ENCODE data around the gene ZNF428. TPM values are rescaled to one million over a fixed set of nuclear protein-coding genes. Genes with fewer than 3 reads are reported as not detected.

Gene ZNF428
- total and polyA plus RNA-seq, 2 of the 8 experiments (the other 6 are each of a cell fraction or from before 2014, with no cell fraction given): 7.8 to 16.7 TPM

- ChIA-PET CTCF (ENCODE audit: partially characterized antibody) (interaction anchor here (0.6 to 3.5 kb wide), 3 partner anchors 11 to 41 kb away, joined by 3 to 22 read pairs (median 3); partner anchors contain the start of gene IRGQ), POLR2A (ENCODE audit: partially characterized antibody) (interaction anchor here (0.8 to 2.0 kb wide), 6 partner anchors 14 to 103 kb away, joined by 3 to 7 read pairs (median 3); partner anchors contain the start of gene ZNF575)
- H3K27me3 ChIP-seq (replicated peaks in 1 of 4; ENCODE audit: control insufficient read depth in 3 of 4, extremely low read depth in 1 of 4, insufficient read depth in 3 of 4, low read length in 3 of 4): peaks cover 11 to 40% (median 27%) of the 10 kb centered on the region in 4 experiments
- no peak overlapping the region for H2BK20ac ChIP-seq (ENCODE audit: low read length)
- peaks cover 2% of the 10 kb centered on the region; the same call in 1 of the 2 replicates for H3K79me1 ChIP-seq (ENCODE audit: low read depth, low read length)
- no peaks in the 10 kb centered on the region for H3K9me3 ChIP-seq (ENCODE audit: insufficient read depth in 2 of 2, low read depth in 1 of 2, low read length in 1 of 2)
- 22% methylated on average over 9 of the region's 14 CpGs; no CpG with 5 or more reads in 1 of the 2 experiments for WGBS, 2 experiments (ENCODE audit: extremely low coverage in 1 of 2, insufficient coverage in 1 of 2, insufficient read length in 1 of 2, insufficient replicate concordance in 2 of 2, low coverage in 1 of 2, low lambda C conversion rate in 2 of 2, missing lambda C conversion rate in 1 of 2)
- no peaks in the 10 kb centered on the region for H3K36me3 ChIP-seq (ENCODE audit: control insufficient read depth in 2 of 4, insufficient read depth in 4 of 4, low read length in 3 of 4)
- no peak overlapping the region for H2BK12ac ChIP-seq (ENCODE audit: low read depth, low read length)
- peak overlapping the region in 2 of 4 experiments; percentile 8 to 66; a peak in 2 of 8 replicates for H3K4me3 ChIP-seq (ENCODE audit: extremely low read depth in 1 of 4, insufficient read depth in 2 of 4, low read depth in 3 of 4, low read length in 4 of 4)
- H4K91ac ChIP-seq (replicated peaks; ENCODE audit: insufficient read length, low read length): peak overlapping the region; percentile 47
- no peak overlapping the region for H4K5ac ChIP-seq (ENCODE audit: insufficient read length, low read depth, low read length)
- H2AFZ ChIP-seq (ENCODE audit: low read length): no peak overlapping the region
- H2BK15ac ChIP-seq (ENCODE audit: low read length): no peak overlapping the region
- H3K23ac ChIP-seq (ENCODE audit: insufficient read length): no peak overlapping the region
- peaks cover 3 to 4% of the 10 kb centered on the region in 2 experiments for H4K20me1 ChIP-seq (replicated peaks in 1 of 2; ENCODE audit: control insufficient read depth in 1 of 2, insufficient read depth in 2 of 2, low read length in 2 of 2)
- H2AK5ac ChIP-seq (ENCODE audit: low read depth, low read length): no peak overlapping the region
- H3K23me2 ChIP-seq (ENCODE audit: low read depth, low read length): peaks cover 20% of the 10 kb centered on the region
- H2BK120ac ChIP-seq (replicated peaks; ENCODE audit: low read depth, low read length): no peak overlapping the region
- no peak overlapping the region for H3K14ac ChIP-seq (ENCODE audit: insufficient read length)
- no peaks in the 10 kb centered on the region for H3K79me2 ChIP-seq (ENCODE audit: control insufficient read depth in 1 of 2, insufficient read depth in 2 of 2, low read length in 2 of 2)
- no peak overlapping the region for H3K27ac ChIP-seq (ENCODE audit: low read depth, low read length)
- H4K8ac ChIP-seq (ENCODE audit: extremely low read depth, insufficient read depth, low read length): peak overlapping the region; percentile 66; the same call in 1 of the 2 replicates
- H3K56ac ChIP-seq (replicated peaks; ENCODE audit: insufficient read length, low read depth, low read length): no peak overlapping the region
- FAIRE-seq: no peak
- peak overlapping the region; percentile 81 to 91 for H3K4me2 ChIP-seq (ENCODE audit: insufficient read depth in 1 of 2, low read depth in 2 of 2, low read length in 2 of 2)
- peak in 1 of 2 experiments; percentile 70 for DNase-seq (ENCODE audit: low read depth in 1 of 2, low spot score in 2 of 2)
- H2BK5ac ChIP-seq (ENCODE audit: low read depth, low read length): peak overlapping the region; percentile 52; the same call in 1 of the 2 replicates
- H3K9ac ChIP-seq (replicated peaks in 1 of 4; ENCODE audit: extremely low read depth in 1 of 4, low read depth in 3 of 4, low read length in 3 of 4): no peak overlapping the region
- H3K4me1 ChIP-seq (replicated peaks in 1 of 4; ENCODE audit: control insufficient read depth in 3 of 4, insufficient read depth in 4 of 4, low read length in 3 of 4): peaks cover 9 to 31% (median 20%) of the 10 kb centered on the region in 4 experiments
- H3K18ac ChIP-seq (ENCODE audit: extremely low read depth, low read length): peak overlapping the region; percentile 48; the same call in 1 of the 2 replicates
- H3K4ac ChIP-seq (replicated peaks; ENCODE audit: insufficient read length, low read depth, low read length): no peak overlapping the region
- no peak for TF ChIP-seq MAX (IDR thresholded peaks at IDR 0.05)
- no peak for TF ChIP-seq SP2 (IDR thresholded peaks at IDR 0.05; ENCODE audit: low read length)
- TF ChIP-seq HDAC6 (IDR thresholded peaks at IDR 0.05; ENCODE audit: low read depth, low read length): no peak
- TF ChIP-seq ATF3 (IDR thresholded peaks at IDR 0.05; ENCODE audit: insufficient read depth, low read depth, low read length): no peak
- TF ChIP-seq KDM1A (IDR thresholded peaks at IDR 0.05; ENCODE audit: borderline replicate concordance, low read length): no peak
- no peak for TF ChIP-seq E2F6 (IDR thresholded peaks at IDR 0.05)
- no peak for TF ChIP-seq TAF1 (IDR thresholded peaks at IDR 0.05; ENCODE audit: low read depth, low read length)
- TF ChIP-seq CTBP2 (IDR thresholded peaks at IDR 0.05; ENCODE audit: borderline replicate concordance, insufficient read depth, insufficient read length, low read length): no peak
- TF ChIP-seq TEAD4 (IDR thresholded peaks at IDR 0.05; ENCODE audit: low read depth, low read length): peak; percentile 96
- TF ChIP-seq ZNF274 (IDR thresholded peaks at IDR 0.05; ENCODE audit: borderline replicate concordance, extremely low read depth, low read length): no peak
- TF ChIP-seq CHD1 (IDR thresholded peaks at IDR 0.05; ENCODE audit: low read depth, low read length): no peak
These were observed 16.8 kb upstream of the ZNF428 start for GRCh38 chr19:43636121-43636683.
